ENCODE results near the gene RPL36.
"Not testable (repeated sequence)": the region's sequence is repeated elsewhere in the genome, so short reads cannot be mapped to it uniquely, and the experiment has no call there.

RPL36 gene

DNA sequence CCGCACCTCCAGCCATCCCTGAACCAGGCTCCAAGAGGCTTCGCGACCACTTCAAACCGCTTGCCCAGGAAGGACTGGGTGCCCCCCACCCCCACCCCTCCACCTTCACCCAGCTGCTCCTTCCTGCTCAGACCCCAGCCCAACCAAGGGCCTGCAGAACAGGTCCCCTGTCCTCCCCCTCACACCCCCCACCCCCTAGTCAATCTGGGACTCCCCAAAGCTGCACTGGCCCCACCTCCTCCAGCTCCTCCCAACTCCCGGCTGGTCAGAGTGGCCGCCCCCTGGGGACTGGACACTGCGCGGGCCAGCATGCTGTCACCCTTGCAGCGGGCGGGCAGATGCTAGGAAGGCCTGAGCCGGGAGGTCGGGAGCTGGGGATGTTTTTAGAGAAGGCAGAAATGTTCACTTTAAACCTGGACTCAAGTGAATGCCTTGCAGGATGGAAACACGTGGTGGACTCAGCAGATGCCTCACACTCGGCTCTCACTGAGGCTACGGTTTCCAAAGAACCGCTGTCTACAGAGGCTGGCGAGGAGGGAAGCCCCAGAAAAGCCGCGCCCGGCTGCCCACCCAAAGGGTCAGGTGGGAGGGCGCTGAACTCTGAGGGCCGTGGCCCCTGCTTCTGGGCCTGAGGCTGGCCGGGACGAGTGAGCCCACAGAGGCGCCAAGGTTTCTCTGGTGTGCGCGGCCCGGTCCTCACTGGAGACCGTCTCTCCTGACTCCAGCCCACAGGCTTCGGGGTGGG lies 8.0 kb downstream of the RPL36 start:
- no peaks in the 10 kb centered on the region; the same call in 1 of the 2 replicates for H4K20me1 ChIP-seq (ENCODE audit: low read depth, low read length)

DNA sequence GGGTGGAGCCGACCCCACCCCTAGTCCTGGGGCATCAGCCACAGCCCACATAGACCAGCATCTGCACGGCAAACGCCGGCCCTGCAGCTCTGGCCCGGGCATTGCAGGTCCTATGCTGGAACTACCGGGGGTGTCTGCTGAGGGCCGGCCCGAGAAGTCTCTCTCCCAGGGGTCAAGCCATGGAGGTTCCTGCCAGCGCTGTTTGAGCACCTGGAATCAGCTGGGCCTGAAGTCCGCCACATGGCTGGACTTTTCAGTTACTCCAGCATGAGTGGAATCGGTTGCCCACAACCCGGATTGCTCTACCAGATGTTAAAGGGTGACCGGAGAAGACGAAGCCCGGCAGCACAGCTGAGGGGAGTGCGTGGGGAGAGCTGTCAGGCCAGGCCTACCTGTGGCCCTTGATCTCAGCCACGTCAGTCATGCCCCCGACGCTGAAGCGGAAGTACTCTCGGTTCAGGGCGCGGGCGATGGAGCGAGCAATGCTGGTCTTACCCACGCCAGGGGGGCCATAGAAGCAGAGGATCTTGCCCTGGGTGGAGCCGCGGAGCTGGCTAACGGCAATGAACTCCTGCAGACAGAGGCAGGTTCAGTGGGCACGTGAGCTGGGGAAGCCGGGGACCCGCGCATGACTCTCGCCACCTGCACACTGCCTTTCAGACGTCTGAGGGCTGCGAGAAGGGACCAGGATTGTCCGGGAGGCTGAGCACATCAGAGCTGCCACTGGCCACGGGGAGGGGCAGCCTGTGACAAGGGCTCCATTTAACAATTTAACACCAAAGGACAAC lies 8.7 kb downstream of the RPL36 start:
- Histone ChIP-seq H3K27me3 (ENCODE audit: low read length) (no peaks in the 10 kb centered on the region), H3K4me3 (ENCODE audit: insufficient read depth, low read length, poor library complexity, severe bottlenecking) (no peak overlapping the region), H4K20me1 (ENCODE audit: low read depth, low read length) (no peaks in the 10 kb centered on the region; the same call in 1 of the 2 replicates), H2AFZ (ENCODE audit: low read depth, low read length, severe bottlenecking) (no peak overlapping the region), H3K36me3 (ENCODE audit: low read length) (no peaks in the 10 kb centered on the region), H3F3A (ENCODE audit: insufficient read depth) (peaks cover 20% of the 10 kb centered on the region), H3K4me2 (ENCODE audit: low read depth, low read length, poor library complexity, severe bottlenecking) (no peak overlapping the region), H3K9ac (ENCODE audit: low read length) (no peak overlapping the region), H3K9me2 (replicated peaks; ENCODE audit: insufficient read depth, low read length) (no peaks in the 10 kb centered on the region), H3K9me3 (ENCODE audit: insufficient read depth, low read length) (no peaks in the 10 kb centered on the region), H3K79me2 (ENCODE audit: insufficient read depth, low read length) (no peaks in the 10 kb centered on the region), H3K27ac (ENCODE audit: low read depth, low read length) (no peak overlapping the region)
- TF ChIP-seq EZH2phosphoT487 (conservative IDR thresholded peaks at IDR 0.05; ENCODE audit: low read length), result no peak
- TF ChIP-seq, protein P1, sequence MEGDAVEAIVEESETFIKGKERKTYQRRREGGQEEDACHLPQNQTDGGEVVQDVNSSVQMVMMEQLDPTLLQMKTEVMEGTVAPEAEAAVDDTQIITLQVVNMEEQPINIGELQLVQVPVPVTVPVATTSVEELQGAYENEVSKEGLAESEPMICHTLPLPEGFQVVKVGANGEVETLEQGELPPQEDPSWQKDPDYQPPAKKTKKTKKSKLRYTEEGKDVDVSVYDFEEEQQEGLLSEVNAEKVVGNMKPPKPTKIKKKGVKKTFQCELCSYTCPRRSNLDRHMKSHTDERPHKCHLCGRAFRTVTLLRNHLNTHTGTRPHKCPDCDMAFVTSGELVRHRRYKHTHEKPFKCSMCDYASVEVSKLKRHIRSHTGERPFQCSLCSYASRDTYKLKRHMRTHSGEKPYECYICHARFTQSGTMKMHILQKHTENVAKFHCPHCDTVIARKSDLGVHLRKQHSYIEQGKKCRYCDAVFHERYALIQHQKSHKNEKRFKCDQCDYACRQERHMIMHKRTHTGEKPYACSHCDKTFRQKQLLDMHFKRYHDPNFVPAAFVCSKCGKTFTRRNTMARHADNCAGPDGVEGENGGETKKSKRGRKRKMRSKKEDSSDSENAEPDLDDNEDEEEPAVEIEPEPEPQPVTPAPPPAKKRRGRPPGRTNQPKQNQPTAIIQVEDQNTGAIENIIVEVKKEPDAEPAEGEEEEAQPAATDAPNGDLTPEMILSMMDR (IDR thresholded peaks at IDR 0.05; ENCODE audit: insufficient read depth, low read length, poor library complexity, severe bottlenecking), result no peak

More for the DNA sequence above, 8.0 kb downstream of the RPL36 start:
- H3K9me3 ChIP-seq (ENCODE audit: insufficient read depth, low read length), result no peaks in the 10 kb centered on the region
- no peak overlapping the region for H3K4me3 ChIP-seq (ENCODE audit: insufficient read depth, low read length, poor library complexity, severe bottlenecking)
- peaks cover 26% of the 10 kb centered on the region for H3F3A ChIP-seq (ENCODE audit: insufficient read depth)
- no peak for TF ChIP-seq EZH2phosphoT487 (conservative IDR thresholded peaks at IDR 0.05; ENCODE audit: low read length)
- TF ChIP-seq, protein P1 (IDR thresholded peaks at IDR 0.05; ENCODE audit: insufficient read depth, low read length, poor library complexity, severe bottlenecking), result no peak
- no peaks in the 10 kb centered on the region for H3K36me3 ChIP-seq (ENCODE audit: low read length)
- no peak overlapping the region for H3K9ac ChIP-seq (ENCODE audit: low read length)
- H3K4me2 ChIP-seq (ENCODE audit: low read depth, low read length, poor library complexity, severe bottlenecking), result no peak overlapping the region
- H3K27ac ChIP-seq (ENCODE audit: low read depth, low read length), result no peak overlapping the region
- no peaks in the 10 kb centered on the region for H3K9me2 ChIP-seq (replicated peaks; ENCODE audit: insufficient read depth, low read length)
- 0 out of 2 replicates have a peak, but pooled peaks cover 2% of the 10 kb centered on the region for H3K79me2 ChIP-seq (ENCODE audit: insufficient read depth, low read length)
- H3K27me3 ChIP-seq (ENCODE audit: low read length), result no peaks in the 10 kb centered on the region
- H2AFZ ChIP-seq (ENCODE audit: low read depth, low read length, severe bottlenecking), result no peak overlapping the region

DNA sequence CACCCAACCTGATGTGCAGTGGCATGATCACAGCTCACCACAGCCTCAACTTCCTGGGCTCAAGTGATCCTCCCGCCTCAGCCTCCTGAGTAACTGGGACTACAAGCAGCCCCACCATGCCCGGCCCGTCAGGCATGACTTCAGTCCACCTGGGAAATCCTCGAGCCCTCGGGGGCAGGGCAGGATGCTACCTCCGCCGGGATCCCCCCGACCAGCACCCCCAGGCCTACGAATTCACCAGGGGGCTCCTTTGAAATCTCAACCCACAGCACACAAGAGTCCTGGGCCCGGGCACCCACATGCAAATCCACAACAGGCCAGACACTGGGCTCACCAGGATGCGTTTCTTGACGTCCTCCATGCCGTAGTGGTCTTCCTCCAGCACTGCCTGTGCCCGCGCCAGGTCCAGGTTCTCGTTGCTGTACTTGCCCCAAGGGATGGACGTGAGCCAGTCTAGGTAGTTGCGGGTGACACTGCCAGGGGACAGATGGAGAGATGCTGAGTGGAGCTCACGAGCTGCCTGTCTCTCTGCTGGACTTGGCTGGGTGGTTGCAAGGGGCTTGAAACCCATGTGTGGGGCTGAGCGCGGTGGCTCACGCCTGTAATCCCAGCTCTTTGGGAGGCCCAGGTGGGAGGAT lies 10.5 kb downstream of the RPL36 start:
- no peak overlapping the region for H3K4me3 ChIP-seq (ENCODE audit: insufficient read depth, low read length, poor library complexity, severe bottlenecking)
- H4K20me1 ChIP-seq (ENCODE audit: low read depth, low read length), result no peaks in the 10 kb centered on the region; the same call in 1 of the 2 replicates
- no peaks in the 10 kb centered on the region for H3K9me3 ChIP-seq (ENCODE audit: insufficient read depth, low read length)
- H3K9me2 ChIP-seq (replicated peaks; ENCODE audit: insufficient read depth, low read length), result no peaks in the 10 kb centered on the region
- H3K36me3 ChIP-seq (ENCODE audit: low read length), result no peaks in the 10 kb centered on the region
- H2AFZ ChIP-seq (ENCODE audit: low read depth, low read length, severe bottlenecking), result no peak overlapping the region
- H3K79me2 ChIP-seq (ENCODE audit: insufficient read depth, low read length), result no peaks in the 10 kb centered on the region
- no peaks in the 10 kb centered on the region for H3K27me3 ChIP-seq (ENCODE audit: low read length)
- H3F3A ChIP-seq (ENCODE audit: insufficient read depth), result peaks cover 11% of the 10 kb centered on the region
- H3K9ac ChIP-seq (ENCODE audit: low read length), result no peak overlapping the region
- no peak for TF ChIP-seq EZH2phosphoT487 (conservative IDR thresholded peaks at IDR 0.05; ENCODE audit: low read length)
- TF ChIP-seq, protein P1 (IDR thresholded peaks at IDR 0.05; ENCODE audit: insufficient read depth, low read length, poor library complexity, severe bottlenecking), result no peak
- H3K27ac ChIP-seq (ENCODE audit: low read depth, low read length), result no peak overlapping the region
- H3K4me2 ChIP-seq (ENCODE audit: low read depth, low read length, poor library complexity, severe bottlenecking), result no peak overlapping the region

DNA sequence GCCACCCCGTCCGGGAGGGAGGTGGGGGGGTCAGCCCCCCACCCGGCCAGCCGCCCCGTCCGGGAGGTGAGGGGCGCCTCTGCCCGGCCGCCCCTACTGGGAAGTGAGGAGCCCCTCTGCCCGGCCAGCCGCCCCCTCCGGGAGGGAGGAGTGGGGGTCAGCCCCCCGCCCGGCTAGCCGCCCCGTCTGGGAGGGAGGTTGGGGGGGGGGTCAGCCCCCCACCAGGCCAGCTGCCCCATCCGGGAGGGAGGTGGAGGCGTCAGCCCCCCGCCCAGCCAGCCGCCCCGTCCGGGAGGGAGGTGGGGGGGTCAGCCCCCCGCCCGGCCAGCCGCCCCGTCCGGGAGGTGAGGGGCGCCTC lies 11.9 kb downstream of the RPL36 start:
- not testable (repeated sequence) for H4K20me1 ChIP-seq (ENCODE audit: low read depth, low read length); H3K9me3 ChIP-seq (ENCODE audit: insufficient read depth, low read length); H3K4me3 ChIP-seq (ENCODE audit: insufficient read depth, low read length, poor library complexity, severe bottlenecking); H2AFZ ChIP-seq (ENCODE audit: low read depth, low read length, severe bottlenecking); H3K79me2 ChIP-seq (ENCODE audit: insufficient read depth, low read length); H3K9me2 ChIP-seq (replicated peaks; ENCODE audit: insufficient read depth, low read length); H3K9ac ChIP-seq (ENCODE audit: low read length); H3K36me3 ChIP-seq (ENCODE audit: low read length); H3K27me3 ChIP-seq (ENCODE audit: low read length); H3K27ac ChIP-seq (ENCODE audit: low read depth, low read length); H3F3A ChIP-seq (ENCODE audit: insufficient read depth); H3K4me2 ChIP-seq (ENCODE audit: low read depth, low read length, poor library complexity, severe bottlenecking)
